Spleen (tissue), 7 donors: ENCODE measurements around the gene CYP39A1.

Experiments used
- CTCF ChIP-seq, 11 experiments: fragments of 200-600 bp in 7 of 11; fragments of 450-650 bp in 4 of 11; sonication (generic) in 4 of 11; IDR thresholded peaks in 8 of 11; conservative IDR thresholded peaks in 3 of 11; 1 replicate in 7 of 11; 2 replicates in 4 of 11; pipeline versions ENCODE4 v1.4.0 to v1.8.0; 2016 to 2021; ENCODE audit warnings: antibody characterized with exemption in 11 of 11, inconsistent platforms in 4 of 11, mild to moderate bottlenecking in 1 of 11
- POLR2A ChIP-seq, 3 donors: fragments of 450-650 bp; IDR thresholded peaks; one replicate each; pipeline ENCODE4 v1.5.1; 2017; ENCODE audit warnings: antibody characterized with exemption in 3 of 3, mild to moderate bottlenecking in 1 of 3
- POLR2AphosphoS5 ChIP-seq, 3 donors: sonication (generic); formaldehyde crosslinking; IDR thresholded peaks; one replicate each; pipeline ENCODE4 v1.5.1; 2017; ENCODE audit warnings: antibody characterized with exemption in 3 of 3
- donor health status: DM: no; HTN: no; CAD: no; lungs with moderate emphysema.
- donor health status: DM: no; HTN: no; CAD: no.
- donor health status: DM: no; HTN: no; CAD: no.

- no peak for TF ChIP-seq CTCF (IDR thresholded peaks at IDR 0.05 in 8 of 11, conservative IDR thresholded peaks at IDR 0.05 in 3 of 11)
- TF ChIP-seq POLR2A (IDR thresholded peaks at IDR 0.05): no peak
- TF ChIP-seq POLR2AphosphoS5 (IDR thresholded peaks at IDR 0.05): no peak
Measured at GRCh38 chr6:46565531-46565930, 87.1 kb downstream of the CYP39A1 start.
